HepG2 (cell line): Measurements from ENCODE around the gene PRSS48. TPM values are rescaled to one million over a fixed set of nuclear protein-coding genes. Genes with fewer than 3 reads are reported as not detected.

Experiments
- AGO1 ChIP-seq: fragments of 200-400 bp; formaldehyde crosslinking; IDR thresholded peaks from 2 replicates; pipeline ENCODE4 v1.6.1; 2017; ENCODE audit warnings: mild to moderate bottlenecking, low read depth, low read length, moderate library complexity; ENCODE audit not compliant: poor library complexity, severe bottlenecking
- ATAD3A ChIP-seq: sonication (generic); formaldehyde crosslinking; IDR thresholded peaks from 2 replicates; pipeline ENCODE4 v1.4.0; 2020; ENCODE audit warnings: missing genetic modification reagents
- CREM ChIP-seq, 2 experiments: sonication (generic) in 1 of 2; formaldehyde crosslinking in 1 of 2; IDR thresholded peaks; 2 replicates each; pipeline versions ENCODE4 v1.4.0 to v1.6.1; 2016 to 2020; ENCODE audit warnings: antibody characterized with exemption in 1 of 2, mild to moderate bottlenecking in 1 of 2, missing genetic modification reagents in 1 of 2
- GPN1 ChIP-seq: sonication (generic); formaldehyde crosslinking; IDR thresholded peaks from 2 replicates; pipeline ENCODE4 v1.5.1; 2020; ENCODE audit warnings: missing genetic modification reagents, borderline replicate concordance
- GTF2F1 ChIP-seq: fragments of 150-350 bp; IDR thresholded peaks from 2 replicates; pipeline ENCODE4 v1.6.1; 2014; ENCODE audit warnings: low read length
- KDM5A ChIP-seq: fragments of 200-600 bp; sonication (generic); IDR thresholded peaks from 2 replicates; pipeline ENCODE4 v1.7.0; 2018; ENCODE audit warnings: antibody characterized with exemption, mild to moderate bottlenecking, low read length, borderline replicate concordance
- KLF16 ChIP-seq, 2 experiments: sonication (generic) in 1 of 2; formaldehyde crosslinking in 1 of 2; IDR thresholded peaks; 2 replicates each; pipeline versions ENCODE4 v1.6.1 to v1.8.0; 2016 to 2023; ENCODE audit warnings: missing genetic modification reagents in 2 of 2, missing compliant biosample characterization in 1 of 2
- LRRFIP1 ChIP-seq: sonication (generic); formaldehyde crosslinking; conservative IDR thresholded peaks from 2 replicates; pipeline ENCODE4 v1.4.0; 2020; ENCODE audit warnings: missing genetic modification reagents
- MTERF4 ChIP-seq: sonication (generic); formaldehyde crosslinking; IDR thresholded peaks from 2 replicates; pipeline ENCODE4 v1.8.0; 2023; ENCODE audit warnings: mild to moderate bottlenecking, missing genetic modification reagents
- MXD1 ChIP-seq: sonication (generic); formaldehyde crosslinking; IDR thresholded peaks from 2 replicates; pipeline ENCODE4 v1.4.0; 2020; ENCODE audit warnings: mild to moderate bottlenecking, missing genetic modification reagents
- MZF1 ChIP-seq: sonication (generic); formaldehyde crosslinking; IDR thresholded peaks from 2 replicates; pipeline ENCODE4 v1.8.1; 2023; ENCODE audit warnings: mild to moderate bottlenecking, missing genetic modification reagents, borderline replicate concordance
- REL ChIP-seq: sonication (generic); formaldehyde crosslinking; conservative IDR thresholded peaks from 2 replicates; pipeline ENCODE4 v1.8.0; 2022; ENCODE audit warnings: mild to moderate bottlenecking, missing genetic modification reagents, moderate library complexity
- SETDB1 ChIP-seq: sonication (generic); formaldehyde crosslinking; IDR thresholded peaks from 2 replicates; pipeline ENCODE4 v1.5.1; 2020; ENCODE audit warnings: missing genetic modification reagents, mild to moderate bottlenecking, borderline replicate concordance
- ZNF224 ChIP-seq: sonication (generic); formaldehyde crosslinking; IDR thresholded peaks from 2 replicates; pipeline ENCODE4 v1.5.0; 2020; ENCODE audit warnings: mild to moderate bottlenecking, missing genetic modification reagents
- ZNF251 ChIP-seq: sonication (generic); formaldehyde crosslinking; IDR thresholded peaks from 2 replicates; pipeline ENCODE4 v1.9.0; 2021; ENCODE audit warnings: mild to moderate bottlenecking, missing genetic modification reagents
- ZNF607 ChIP-seq: sonication (generic); formaldehyde crosslinking; IDR thresholded peaks from 2 replicates; pipeline ENCODE4 v1.5.1; 2020; ENCODE audit warnings: missing genetic modification reagents, mild to moderate bottlenecking, borderline replicate concordance
- ZNF615 ChIP-seq: sonication (generic); formaldehyde crosslinking; IDR thresholded peaks from 2 replicates; pipeline ENCODE4 v1.5.0; 2020; ENCODE audit warnings: mild to moderate bottlenecking, missing genetic modification reagents, borderline replicate concordance
- ZNF75D ChIP-seq: sonication (generic); formaldehyde crosslinking; IDR thresholded peaks from 2 replicates; pipeline ENCODE4 v1.8.1; 2023; ENCODE audit warnings: missing genetic modification reagents, mild to moderate bottlenecking, borderline replicate concordance
- polyA plus RNA-seq, 8 experiments: library from polyadenylated mRNA; depleted of rRNA in 3 of 8; stranded (reverse) in 7 of 8; unstranded in 1 of 8; fragments of >200 nt; fragmentation: Illumina TruSeq in 4 of 8; extraction: Trizol in 4 of 8; gene quantifications; 2 replicates each; pipeline versions ENCODE4 v1.2.1 to v1.2.3, GENCODE V29; 2011 to 2016; ENCODE audit warnings: low read depth in 4 of 8, missing spikeins in 1 of 8, mixed read lengths in 1 of 8; ENCODE audit not compliant: insufficient read depth in 1 of 8
- total RNA-seq, 5 experiments: library from RNA; depleted of rRNA; stranded (reverse); fragments of >200 nt; fragmentation: Illumina TruSeq; extraction: Trizol; gene quantifications; 2 replicates each; pipeline ENCODE4 v1.2.3, GENCODE V29; 2016; ENCODE audit warnings: low read depth in 1 of 5
- TF ChIP-seq, protein P1 (sequence below): sonication (generic); formaldehyde crosslinking; IDR thresholded peaks from 2 replicates; pipeline ENCODE4 v1.5.0; 2020; ENCODE audit warnings: mild to moderate bottlenecking, missing genetic modification reagents, moderate library complexity

PRSS48 gene
- total and polyA plus RNA-seq, 2 of the 13 experiments (the other 11 are each of a cell fraction or from before 2014, with no cell fraction given) = not detected

- TF ChIP-seq MXD1 (CRISPR knock-in tag) (no peak), MTERF4 (CRISPR knock-in tag) (no peak), GTF2F1 (0 out of 2 replicates have a peak, but pooled peaks have one; percentile 18), CREM (IDR thresholded peaks at IDR 0.05) (no peak; the same call in 1 of the 2 replicates), CREM (CRISPR knock-in tag; IDR thresholded peaks at IDR 0.05) (no peak), KDM5A (no peak), KLF16 (CRISPR knock-in tag; IDR thresholded peaks at IDR 0.05) (peak in 1 of 2 experiments; percentile 72; a peak in 1 of 4 replicates), SETDB1 (no peak), REL (no peak), AGO1 (no peak), MZF1 (CRISPR knock-in tag) (0 out of 2 replicates have a peak, but pooled peaks have one; percentile 64), ZNF224 (CRISPR knock-in tag) (no peak), ZNF75D (no peak), ZNF607 (CRISPR knock-in tag) (peak; percentile 84; the same call in 1 of the 2 replicates), ZNF615 (CRISPR knock-in tag) (no peak), LRRFIP1 (CRISPR knock-in tag) (no peak), ATAD3A (CRISPR knock-in tag) (no peak), GPN1 (no peak), ZNF251 (CRISPR knock-in tag) (no peak)
- TF ChIP-seq, protein P1, sequence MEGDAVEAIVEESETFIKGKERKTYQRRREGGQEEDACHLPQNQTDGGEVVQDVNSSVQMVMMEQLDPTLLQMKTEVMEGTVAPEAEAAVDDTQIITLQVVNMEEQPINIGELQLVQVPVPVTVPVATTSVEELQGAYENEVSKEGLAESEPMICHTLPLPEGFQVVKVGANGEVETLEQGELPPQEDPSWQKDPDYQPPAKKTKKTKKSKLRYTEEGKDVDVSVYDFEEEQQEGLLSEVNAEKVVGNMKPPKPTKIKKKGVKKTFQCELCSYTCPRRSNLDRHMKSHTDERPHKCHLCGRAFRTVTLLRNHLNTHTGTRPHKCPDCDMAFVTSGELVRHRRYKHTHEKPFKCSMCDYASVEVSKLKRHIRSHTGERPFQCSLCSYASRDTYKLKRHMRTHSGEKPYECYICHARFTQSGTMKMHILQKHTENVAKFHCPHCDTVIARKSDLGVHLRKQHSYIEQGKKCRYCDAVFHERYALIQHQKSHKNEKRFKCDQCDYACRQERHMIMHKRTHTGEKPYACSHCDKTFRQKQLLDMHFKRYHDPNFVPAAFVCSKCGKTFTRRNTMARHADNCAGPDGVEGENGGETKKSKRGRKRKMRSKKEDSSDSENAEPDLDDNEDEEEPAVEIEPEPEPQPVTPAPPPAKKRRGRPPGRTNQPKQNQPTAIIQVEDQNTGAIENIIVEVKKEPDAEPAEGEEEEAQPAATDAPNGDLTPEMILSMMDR (CRISPR knock-in tag) = peak; percentile 30
Measured at GRCh38 chr4:151324752-151325110, 47.8 kb downstream of the PRSS48 start (continued).
